HG03064 (cell line): ENCODE results near the gene WDTC1.

ENCODE experiments used
- ATAC-seq: cut with Tn5 transposase; IDR thresholded peaks from one replicate; pipeline ENCODE4 v1.9.1; 2021; ENCODE audit warnings: low read depth; ENCODE audit not compliant: unreplicated experiment

The WDTC1 gene

DNA sequence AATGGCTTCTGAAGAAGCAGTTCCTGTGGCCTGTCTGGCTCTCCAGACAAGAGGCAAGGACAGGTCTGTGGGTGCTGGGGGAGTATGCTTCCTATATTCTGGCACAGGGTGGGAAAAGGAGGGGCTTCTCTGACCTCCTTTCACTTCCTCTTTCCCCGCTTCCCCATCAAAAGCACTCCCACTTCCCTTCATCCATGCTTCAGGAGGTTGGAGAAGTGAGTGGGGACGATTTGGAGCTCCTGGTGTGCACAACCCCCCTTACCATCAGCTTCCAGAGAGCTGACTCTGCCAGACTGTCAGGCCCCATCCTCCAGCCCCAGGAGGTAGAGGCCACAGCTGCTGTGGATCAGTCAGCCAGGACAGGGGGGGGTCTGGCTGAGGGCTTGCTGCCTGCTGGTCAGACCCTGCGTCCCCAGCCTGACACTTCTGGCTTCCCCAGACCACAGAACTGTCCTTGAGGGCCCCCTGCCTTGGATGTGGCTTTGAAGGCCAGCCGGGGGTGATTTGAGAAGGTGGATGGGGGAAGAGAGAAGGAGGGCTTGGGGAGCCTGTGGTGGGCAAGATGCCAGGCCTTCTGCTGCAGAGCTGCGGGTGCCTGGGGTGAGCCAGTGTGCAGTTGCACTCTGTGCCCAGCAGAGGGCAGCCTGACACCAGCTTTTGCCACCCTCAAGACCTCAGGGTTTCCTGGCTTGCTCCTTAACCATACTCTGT, 66.1 kb downstream of the WDTC1 start:
- ATAC-seq = no peak

DNA sequence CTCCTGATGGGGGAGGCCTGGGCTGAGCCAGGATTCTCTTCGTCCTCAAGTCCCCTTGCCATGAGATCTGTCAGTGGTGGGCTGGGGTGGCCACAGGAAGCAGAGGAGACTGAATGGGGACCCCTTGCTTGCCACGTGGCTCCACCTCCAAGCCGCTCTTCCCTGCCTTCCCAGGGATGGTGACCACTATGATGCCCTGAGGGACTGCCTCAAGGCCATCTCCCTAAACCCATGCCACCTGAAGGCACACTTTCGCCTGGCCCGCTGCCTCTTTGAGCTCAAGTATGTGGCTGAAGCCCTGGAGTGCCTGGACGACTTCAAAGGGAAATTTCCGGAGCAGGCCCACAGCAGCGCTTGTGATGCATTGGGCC, 66.6 kb downstream of the WDTC1 start:
- no peak for ATAC-seq

- ATAC-seq = no peak
Measured at GRCh38 chr1:27301582-27302199, 67.3 kb downstream of the WDTC1 start.

- no peak for ATAC-seq
Measured at GRCh38 chr1:27302612-27303011, 68.2 kb downstream of the WDTC1 start.

DNA sequence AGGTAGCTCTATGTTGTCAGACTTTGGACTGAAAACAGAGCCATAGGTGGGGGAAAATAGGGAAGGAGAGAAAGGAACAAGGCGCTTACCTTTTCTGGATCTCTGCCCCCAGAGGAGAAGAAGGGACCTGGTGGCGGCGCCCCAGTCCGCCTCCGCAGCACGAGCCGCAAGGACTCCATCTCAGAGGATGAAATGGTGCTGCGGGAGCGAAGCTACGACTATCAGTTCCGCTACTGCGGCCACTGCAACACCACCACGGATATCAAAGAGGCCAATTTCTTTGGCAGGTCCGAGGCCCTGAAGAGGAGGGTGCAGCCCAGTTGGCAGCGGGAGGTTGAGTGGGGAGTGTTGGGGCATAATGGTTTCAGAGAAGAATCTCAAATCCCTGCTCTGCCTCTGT, 69.1 kb downstream of the WDTC1 start:
- ATAC-seq = no peak

DNA sequence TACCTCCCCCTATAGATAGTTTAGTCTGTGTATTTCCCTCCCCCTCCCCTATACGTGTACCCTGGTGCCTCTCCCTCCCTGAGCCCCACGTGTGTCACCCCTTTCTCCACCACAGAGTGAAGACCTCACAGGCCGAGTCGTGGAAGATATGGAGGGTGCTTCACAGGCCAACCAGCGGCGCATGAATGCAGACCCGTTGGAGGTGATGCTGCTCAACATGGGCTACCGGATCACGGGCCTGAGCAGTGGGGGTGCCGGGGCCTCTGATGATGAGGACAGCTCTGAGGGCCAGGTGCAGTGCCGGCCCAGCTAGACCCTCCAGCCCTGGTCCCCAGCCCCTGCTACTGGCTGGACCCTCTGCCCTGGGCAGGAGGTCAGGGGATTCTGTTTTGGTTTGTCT, 71.6 kb downstream of the WDTC1 start:
- no peak for ATAC-seq

- no peak for ATAC-seq
Measured at GRCh38 chr1:27306892-27307761, 72.7 kb downstream of the WDTC1 start.

- ATAC-seq = no peak
Measured at GRCh38 chr1:27307874-27308598, 73.6 kb downstream of the WDTC1 start.

DNA sequence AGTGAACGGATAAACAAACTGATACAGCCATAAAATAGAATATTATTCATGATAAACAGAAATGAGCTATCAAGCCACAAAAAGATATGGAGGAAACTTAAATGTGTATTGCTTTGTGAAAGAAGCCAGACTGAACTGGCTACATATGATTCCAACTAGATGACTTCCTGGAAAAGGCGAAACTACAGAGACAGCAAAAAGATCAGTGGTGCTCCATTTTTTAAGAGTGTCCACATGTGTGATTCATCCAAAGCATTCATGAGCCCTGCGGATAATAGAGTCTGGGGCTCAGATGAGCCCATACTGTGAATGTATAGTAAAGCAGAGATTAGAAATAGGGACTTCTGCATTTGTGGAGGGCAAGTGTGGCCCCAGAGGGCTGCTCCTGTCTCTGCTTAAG, 79.7 kb downstream of the WDTC1 start:
- no peak for ATAC-seq

DNA sequence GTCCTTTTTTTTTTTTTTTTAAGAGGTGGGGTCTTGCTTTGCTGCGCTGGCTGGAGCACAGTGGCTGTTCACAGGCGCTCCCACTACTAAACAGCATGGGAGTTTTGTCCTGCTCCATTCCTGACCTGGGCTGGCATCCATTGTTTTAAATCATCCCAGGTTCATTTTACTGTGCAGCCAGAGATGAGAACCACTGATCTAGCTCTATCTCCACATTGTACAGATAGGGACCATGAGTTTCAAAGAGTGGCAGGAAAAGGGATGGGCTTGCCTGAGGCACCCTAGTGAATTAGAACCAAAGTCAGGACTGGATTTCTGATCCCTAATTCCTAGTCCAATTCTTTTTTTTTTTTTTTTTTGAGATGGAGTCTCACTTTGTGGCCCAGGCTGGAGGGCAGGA, 80.3 kb downstream of the WDTC1 start:
- ATAC-seq = no peak

GRCh38 chr1:27316860-27317259, 82.4 kb downstream of the WDTC1 start:
- no peak for ATAC-seq

DNA sequence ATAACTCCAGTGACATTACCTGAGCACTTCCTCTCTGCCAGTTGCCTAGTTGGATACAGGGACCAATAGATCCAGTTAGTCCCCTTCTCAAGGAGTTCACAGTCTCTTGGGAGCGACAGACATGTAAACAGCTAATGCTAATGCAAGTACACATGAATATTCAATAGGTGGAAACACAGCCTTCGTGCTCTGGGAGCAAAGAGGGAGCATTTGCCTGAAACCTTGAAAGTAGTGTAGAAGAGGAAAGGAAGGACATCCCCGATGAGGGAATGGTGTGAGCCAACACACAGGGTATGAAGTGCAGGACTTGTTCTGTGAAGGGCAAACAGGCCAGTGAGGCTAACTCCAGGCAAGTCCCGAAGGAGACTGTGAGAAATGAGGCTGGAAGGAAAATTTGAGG, 83.7 kb downstream of the WDTC1 start:
- no peak for ATAC-seq

DNA sequence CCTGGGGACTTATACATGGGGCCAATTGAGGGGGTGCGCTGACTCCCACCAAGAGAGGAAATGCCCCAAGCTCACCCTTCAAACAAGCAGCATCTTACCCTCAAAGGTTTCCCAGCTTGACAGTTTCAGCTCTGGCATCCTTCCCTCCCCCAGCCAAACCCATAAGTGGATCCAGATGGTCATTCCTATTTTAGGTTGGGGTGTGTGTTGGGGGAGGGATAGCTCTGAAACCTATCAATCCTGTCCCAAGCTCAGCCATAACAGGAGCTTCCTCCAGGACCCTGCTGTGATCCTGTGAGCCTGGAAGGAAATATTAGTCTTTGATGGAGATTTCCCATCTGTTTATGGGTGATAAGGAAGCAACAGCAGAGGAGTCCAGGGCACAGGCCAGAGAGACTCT, 84.2 kb downstream of the WDTC1 start:
- no peak for ATAC-seq

DNA sequence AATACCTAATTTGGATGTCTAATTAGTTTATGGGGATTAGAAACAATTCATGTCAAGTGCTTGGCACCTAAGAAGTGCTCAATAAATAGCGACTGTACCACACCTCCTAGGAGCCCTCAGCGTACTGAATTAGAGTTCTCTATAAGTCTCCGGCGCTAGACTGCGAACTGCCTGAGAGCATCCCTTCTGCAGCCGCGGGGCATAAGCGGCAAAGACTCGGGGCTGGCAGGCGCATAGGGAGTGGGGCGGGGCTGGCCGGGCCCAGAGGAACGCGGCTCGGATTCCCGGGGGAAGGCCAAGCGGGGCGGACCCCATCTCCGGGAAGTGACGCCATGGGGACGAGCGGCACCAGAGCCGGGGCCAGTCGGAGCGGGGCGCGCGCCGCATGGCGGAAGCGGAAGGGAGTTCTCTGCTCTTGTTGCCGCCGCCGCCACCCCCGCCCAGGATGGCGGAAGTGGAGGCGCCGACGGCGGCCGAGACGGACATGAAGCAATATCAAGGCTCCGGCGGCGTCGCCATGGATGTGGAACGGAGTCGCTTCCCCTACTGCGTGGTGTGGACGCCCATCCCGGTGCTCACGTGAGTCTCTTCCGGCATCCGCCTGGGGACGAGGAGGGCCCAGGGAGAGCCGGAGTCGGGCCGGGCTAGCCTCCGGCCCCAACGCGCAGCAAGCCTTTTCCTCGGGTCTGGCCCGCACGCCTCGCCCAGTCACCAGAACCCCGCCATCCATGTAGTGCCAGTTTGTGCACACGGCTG, 87.6 kb downstream of the WDTC1 start, which contains the start of gene TMEM222:
Gene TMEM222 (plus strand): TSS at position 351 of the 756 bp plus-strand sequence. CDS start 35 bp downstream, at position 386.
- ATAC-seq = peak; percentile 79

DNA sequence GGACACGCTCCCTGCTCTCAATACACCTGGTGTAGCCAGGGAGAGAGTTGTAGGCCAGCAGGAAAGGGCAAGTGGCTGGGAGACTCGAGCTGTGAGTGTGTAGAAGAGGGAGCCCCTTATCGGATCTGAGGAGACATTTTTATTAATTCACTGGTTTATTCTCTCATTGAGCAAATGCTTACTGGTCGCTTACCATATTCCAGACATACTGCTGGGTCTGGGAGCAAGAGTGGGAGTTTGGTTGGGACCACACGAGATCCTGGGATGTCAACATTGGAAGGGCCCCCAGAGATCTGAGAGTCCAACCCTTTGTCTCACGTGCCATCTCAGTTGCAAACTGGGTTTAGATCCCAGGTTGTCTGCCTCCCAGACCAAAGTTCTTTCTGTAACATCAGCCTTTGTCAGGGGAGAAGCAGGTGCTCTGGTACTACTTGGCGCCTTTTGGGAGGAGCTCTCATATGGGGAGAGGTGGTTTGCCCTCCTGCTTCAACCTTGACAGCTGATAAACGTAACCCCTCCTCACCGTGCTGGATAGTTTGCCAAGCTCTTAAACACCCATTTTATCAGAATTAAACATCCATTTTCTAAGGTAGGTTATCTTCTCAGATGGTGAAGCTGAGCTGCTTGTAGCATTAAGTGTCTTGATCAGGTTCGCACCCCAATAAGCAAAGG, 88.3 kb downstream of the WDTC1 start:
- no peak for ATAC-seq

GRCh38 chr1:27325286-27325685, 90.9 kb downstream of the WDTC1 start:
- ATAC-seq = no peak

- ATAC-seq = no peak
Measured at GRCh38 chr1:27327964-27328363, 93.5 kb downstream of the WDTC1 start.

DNA sequence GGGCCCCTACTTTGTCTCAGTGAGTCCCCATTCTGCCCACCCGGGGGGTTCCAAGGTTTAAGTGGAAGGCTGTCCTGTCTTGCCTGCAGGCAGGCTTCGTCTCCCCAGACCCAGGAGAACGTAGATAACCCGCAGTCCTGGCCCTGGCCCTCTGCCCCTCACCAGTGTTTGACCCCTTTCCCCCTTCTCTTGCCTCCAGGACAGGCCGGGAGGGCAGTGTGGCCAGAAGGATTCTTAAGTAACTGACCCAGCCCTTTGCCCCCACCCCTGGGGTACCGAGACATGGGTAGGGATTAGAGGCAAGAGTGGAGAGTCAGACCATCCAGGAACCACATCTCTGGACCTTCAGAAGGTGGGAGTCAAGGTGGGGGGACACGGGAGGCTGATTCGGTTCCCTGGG, 96.4 kb downstream of the WDTC1 start:
- no peak for ATAC-seq

- ATAC-seq = no peak
Measured at GRCh38 chr1:27331426-27331825, 97.0 kb downstream of the WDTC1 start.

DNA sequence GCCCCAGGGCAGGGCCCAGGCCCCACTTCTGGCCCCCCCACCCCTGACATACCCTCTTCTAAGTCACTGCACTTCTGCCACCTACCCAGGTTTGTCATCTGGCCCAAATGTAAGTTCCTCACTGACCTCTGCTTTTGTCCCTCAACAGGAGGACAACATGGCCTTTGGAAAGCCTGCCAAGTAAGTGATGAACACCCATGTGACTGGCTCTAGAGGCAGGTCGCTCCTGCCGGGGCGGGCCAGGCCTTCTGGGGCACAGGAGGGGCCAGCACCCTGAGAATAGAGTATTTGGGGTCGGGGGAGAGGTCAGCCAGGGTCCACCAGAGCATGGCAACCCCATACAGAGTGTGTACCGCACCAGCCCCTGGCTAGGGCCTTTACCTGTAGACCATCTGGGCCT, 97.5 kb downstream of the WDTC1 start:
- no peak for ATAC-seq
